Vagina (tissue), 2 donors: ENCODE measurements around the gene TTC33. TPM values are rescaled to one million over a fixed set of nuclear protein-coding genes. Genes with fewer than 3 reads are reported as not detected.

Experiments
- DNase-seq, 2 donors: peaks; one replicate each; pipeline ENCODE4 v3.0.0-alpha.2; 2017; ENCODE audit errors: extremely low spot score in 2 of 2
- H3K27ac ChIP-seq: fragments of 200-600 bp; sonication (generic); one replicate; pipeline ENCODE4 v1.5.1; 2019
- H3K27me3 ChIP-seq: fragments of 200-600 bp; sonication (generic); one replicate; pipeline ENCODE4 v1.5.1; 2019
- H3K36me3 ChIP-seq, 2 donors: fragments of 200-600 bp; sonication (generic); one replicate each; pipeline ENCODE4 v1.5.1; 2017 to 2019
- H3K4me1 ChIP-seq: fragments of 200-600 bp; sonication (generic); one replicate; pipeline ENCODE4 v1.5.1; 2019
- H3K4me3 ChIP-seq, 2 donors: fragments of 200-600 bp; sonication (generic); 1 replicate in 1 of 2; 2 replicates in 1 of 2; pipeline ENCODE4 v1.5.1; 2016 to 2019
- H3K9me3 ChIP-seq: fragments of 200-600 bp; sonication (generic); one replicate; pipeline ENCODE4 v1.5.1; 2019
- CTCF ChIP-seq, 3 experiments: fragments of 450-650 bp in 2 of 3; fragments of 200-600 bp in 1 of 3; sonication (generic) in 1 of 3; IDR thresholded peaks; one replicate each; pipeline ENCODE4 v1.5.1; 2017 to 2019; ENCODE audit warnings: antibody characterized with exemption in 3 of 3, mild to moderate bottlenecking in 2 of 3, moderate library complexity in 2 of 3
- POLR2A ChIP-seq, 2 donors: fragments of 450-650 bp; IDR thresholded peaks; one replicate each; pipeline ENCODE4 v1.6.1; 2017; ENCODE audit warnings: antibody characterized with exemption in 2 of 2, mild to moderate bottlenecking in 2 of 2, moderate library complexity in 2 of 2
- POLR2AphosphoS5 ChIP-seq, 2 donors: sonication (generic); formaldehyde crosslinking; IDR thresholded peaks; one replicate each; pipeline ENCODE4 v1.9.0; 2017; ENCODE audit warnings: antibody characterized with exemption in 2 of 2, mild to moderate bottlenecking in 2 of 2, low read depth in 1 of 2; ENCODE audit not compliant: insufficient read depth in 1 of 2
- intact Hi-C: fragments of 100-400 bp; cut with DNase I; formaldehyde crosslinking; loops from one replicate; pipeline ENCODE4 v1.15.1; 2023
- total RNA-seq: library from RNA; depleted of rRNA; stranded (reverse); fragments of >200 nt; gene quantifications from one replicate; pipeline ENCODE4 v1.2.3, GENCODE V29; 2016

The TTC33 gene
- total RNA-seq, 1 donor from 2014 or later = 12.8 TPM

GRCh38 chr5:40619421-40619820 lies 136.3 kb downstream of the TTC33 start:
- intact Hi-C loops = no loop called here
- no peak for DNase-seq
- no peak overlapping the region for H3K4me3 ChIP-seq
- H3K36me3 ChIP-seq = no peaks in the 10 kb centered on the region
- no peaks in the 10 kb centered on the region for H3K4me1 ChIP-seq
- H3K27me3 ChIP-seq = no peaks in the 10 kb centered on the region
- H3K9me3 ChIP-seq = no peaks in the 10 kb centered on the region
- TF ChIP-seq POLR2A (IDR thresholded peaks at IDR 0.05) = no peak
- no peak for TF ChIP-seq CTCF (IDR thresholded peaks at IDR 0.05)
- H3K27ac ChIP-seq = no peak overlapping the region

- Histone ChIP-seq H3K9me3 (no peaks in the 10 kb centered on the region), H3K4me1 (no peaks in the 10 kb centered on the region), H3K27ac (no peak overlapping the region), H3K27me3 (no peaks in the 10 kb centered on the region), H3K36me3 (no peaks in the 10 kb centered on the region), H3K4me3 (no peak overlapping the region)
- no peak for TF ChIP-seq POLR2A (IDR thresholded peaks at IDR 0.05)
- no peak for TF ChIP-seq CTCF (IDR thresholded peaks at IDR 0.05)
- TF ChIP-seq POLR2AphosphoS5 (IDR thresholded peaks at IDR 0.05; ENCODE audit: insufficient read depth in 1 of 2, low read depth in 1 of 2) = no peak
- no peak for DNase-seq
- intact Hi-C loops = no loop called here
These were observed 136.8 kb downstream of the TTC33 start for GRCh38 chr5:40618926-40619325.

- Histone ChIP-seq H3K27me3 (no peaks in the 10 kb centered on the region), H3K4me3 (no peak overlapping the region), H3K9me3 (no peaks in the 10 kb centered on the region), H3K4me1 (no peaks in the 10 kb centered on the region), H3K36me3 (no peaks in the 10 kb centered on the region), H3K27ac (no peak overlapping the region)
- intact Hi-C loops = no loop called here
- TF ChIP-seq CTCF (IDR thresholded peaks at IDR 0.05) = no peak
- TF ChIP-seq POLR2A (IDR thresholded peaks at IDR 0.05) = no peak
- no peak for TF ChIP-seq POLR2AphosphoS5 (IDR thresholded peaks at IDR 0.05; ENCODE audit: insufficient read depth in 1 of 2, low read depth in 1 of 2)
- DNase-seq = no peak
These were observed 139.0 kb downstream of the TTC33 start for GRCh38 chr5:40616781-40617180.

GRCh38 chr5:40615586-40616170 lies 140.1 kb downstream of the TTC33 start:
- TF ChIP-seq POLR2AphosphoS5 (IDR thresholded peaks at IDR 0.05; ENCODE audit: insufficient read depth in 1 of 2, low read depth in 1 of 2) (no peak), POLR2A (IDR thresholded peaks at IDR 0.05) (no peak), CTCF (IDR thresholded peaks at IDR 0.05) (no peak)
- Histone ChIP-seq H3K27ac (no peak overlapping the region), H3K4me1 (no peaks in the 10 kb centered on the region), H3K27me3 (no peaks in the 10 kb centered on the region), H3K9me3 (no peaks in the 10 kb centered on the region), H3K36me3 (no peaks in the 10 kb centered on the region), H3K4me3 (no peak overlapping the region)
- DNase-seq = no peak
- intact Hi-C loops = no loop called here

GRCh38 chr5:40614923-40615585 lies 140.7 kb downstream of the TTC33 start:
- no peaks in the 10 kb centered on the region for H3K4me1 ChIP-seq
- H3K4me3 ChIP-seq = no peak overlapping the region
- H3K9me3 ChIP-seq = no peaks in the 10 kb centered on the region
- TF ChIP-seq POLR2AphosphoS5 (IDR thresholded peaks at IDR 0.05; ENCODE audit: insufficient read depth in 1 of 2, low read depth in 1 of 2) (no peak), CTCF (IDR thresholded peaks at IDR 0.05) (no peak), POLR2A (IDR thresholded peaks at IDR 0.05) (no peak)
- no peaks in the 10 kb centered on the region for H3K36me3 ChIP-seq
- H3K27ac ChIP-seq = no peak overlapping the region
- intact Hi-C loops = no loop called here
- DNase-seq = no peak
- H3K27me3 ChIP-seq = no peaks in the 10 kb centered on the region
